GM19438 (cell line): ENCODE results near the gene MGAT4C.

Experiments used
- ATAC-seq: cut with Tn5 transposase; IDR thresholded peaks from one replicate; pipeline ENCODE4 v1.9.1; 2021; ENCODE audit warnings: low read depth; ENCODE audit not compliant: unreplicated experiment

Gene MGAT4C

GRCh38 chr12:85993746-85994145, 262.4 kb downstream of the MGAT4C start:
- no peak for ATAC-seq

DNA sequence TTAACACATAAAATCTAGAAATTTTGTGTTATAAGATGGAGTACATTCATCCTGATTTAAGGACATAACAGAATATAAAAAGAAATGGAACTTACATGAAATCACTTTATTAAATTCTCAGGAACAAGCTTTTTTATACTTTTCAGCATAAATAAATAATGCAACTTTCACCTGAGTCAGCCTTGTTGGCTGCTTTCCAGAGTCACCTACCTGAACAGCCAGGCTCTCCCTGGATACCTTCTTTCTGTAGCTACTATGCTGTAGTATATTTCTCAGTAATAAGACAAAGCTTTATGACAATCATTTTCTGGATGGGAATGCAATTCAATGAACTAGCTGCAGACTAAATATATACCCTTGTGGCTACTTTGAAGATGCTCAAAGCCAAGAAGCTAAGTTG, 270.2 kb downstream of the MGAT4C start:
- ATAC-seq = no peak

GRCh38 chr12:85983601-85984000, 272.6 kb downstream of the MGAT4C start:
- ATAC-seq = no peak

GRCh38 chr12:85979641-85980040, 276.6 kb downstream of the MGAT4C start:
- ATAC-seq = no peak

DNA sequence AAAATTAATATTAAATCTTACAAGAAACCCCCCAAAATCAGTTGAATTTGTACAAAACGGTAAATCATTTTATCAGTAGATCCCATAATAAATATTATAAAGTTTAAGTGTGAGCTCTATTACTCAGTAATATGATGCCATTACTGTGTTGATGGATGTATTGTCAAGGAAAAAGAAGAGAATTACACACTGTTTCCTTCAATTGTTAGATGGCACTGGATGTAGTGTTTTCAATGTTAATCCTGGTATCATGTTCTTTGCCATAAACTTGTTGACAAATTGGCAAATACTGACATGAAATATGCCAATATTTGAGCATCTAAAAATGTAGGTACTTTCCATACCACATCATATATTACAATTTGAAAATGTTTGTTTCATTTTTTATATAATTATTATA, 280.5 kb downstream of the MGAT4C start:
- ATAC-seq = no peak

DNA sequence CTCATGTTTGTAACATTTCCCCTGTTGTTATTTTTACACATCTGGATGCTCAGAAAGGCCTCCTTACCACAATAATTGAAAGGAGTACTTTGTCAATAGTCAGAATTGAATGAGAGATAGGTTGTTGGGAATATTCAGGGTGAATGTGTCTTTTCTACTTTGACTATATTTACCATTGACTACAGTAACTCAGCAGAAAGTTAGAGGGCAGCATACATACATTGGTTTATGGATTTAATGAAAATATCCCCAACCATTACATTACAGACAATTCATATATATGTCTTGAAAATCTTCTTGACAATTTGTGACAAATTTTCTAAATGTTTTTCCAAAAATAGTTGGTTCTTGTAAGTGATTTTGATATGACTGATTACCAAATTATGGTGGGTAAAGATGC, 284.4 kb downstream of the MGAT4C start:
- ATAC-seq = no peak

DNA sequence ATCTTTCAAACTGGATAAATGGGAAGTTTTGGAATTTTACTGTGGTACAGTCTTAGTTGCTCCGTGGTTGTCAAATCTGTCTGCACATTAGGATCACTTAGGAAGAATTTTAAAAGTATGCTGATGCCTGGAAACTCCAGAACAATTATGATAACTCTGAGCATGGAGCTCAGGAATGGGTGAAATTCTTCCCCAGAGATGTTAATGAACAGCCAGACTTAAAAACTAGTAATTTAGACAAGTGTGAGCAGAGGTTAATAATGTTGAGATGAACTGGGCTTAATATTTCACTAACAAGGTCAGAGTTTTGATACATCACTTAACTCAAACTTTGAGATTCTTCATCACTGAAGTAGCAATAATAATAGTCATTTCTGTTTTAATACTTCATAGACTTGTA, 287.6 kb downstream of the MGAT4C start:
- ATAC-seq = no peak

DNA sequence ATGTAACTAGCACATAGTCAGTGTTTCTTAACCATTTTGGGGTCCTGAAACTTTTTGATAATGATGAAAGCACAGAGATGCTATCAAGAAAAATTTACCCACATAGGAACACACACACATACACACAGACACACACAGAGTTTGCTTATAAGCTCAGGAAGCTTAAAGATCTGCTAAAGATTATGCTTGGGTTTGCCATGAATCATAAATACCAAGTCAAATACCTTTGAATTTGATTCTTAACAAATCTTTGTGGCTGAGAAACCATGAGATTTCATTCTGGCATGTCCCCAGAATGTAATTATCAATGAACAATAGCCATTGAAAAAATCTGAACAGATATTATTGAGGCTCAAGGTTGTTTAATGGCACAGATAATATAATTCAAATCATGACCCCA, 292.9 kb downstream of the MGAT4C start:
- ATAC-seq = no peak

GRCh38 chr12:85956081-85956480, 300.1 kb downstream of the MGAT4C start:
- no peak for ATAC-seq

- no peak for ATAC-seq
Measured at GRCh38 chr12:85955127-85955526, 301.1 kb downstream of the MGAT4C start.

DNA sequence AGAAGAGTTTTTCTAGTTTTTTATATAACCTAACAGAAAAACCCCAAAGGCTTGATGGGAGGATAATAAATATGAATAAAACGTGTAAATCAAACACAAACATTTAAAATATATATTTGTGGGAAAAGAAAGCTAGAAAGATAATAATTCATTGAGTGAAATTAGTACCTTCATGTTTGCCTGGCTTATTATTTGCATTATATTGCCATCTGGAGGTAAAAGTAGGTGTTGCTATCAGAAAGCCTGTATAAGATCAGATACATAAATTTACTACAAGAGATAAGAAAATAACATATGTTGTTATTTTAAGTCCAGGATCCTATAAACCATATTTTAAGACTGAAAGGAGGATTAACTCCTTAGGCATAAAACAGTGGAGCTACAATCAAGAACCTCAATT, 304.4 kb downstream of the MGAT4C start:
- no peak for ATAC-seq

DNA sequence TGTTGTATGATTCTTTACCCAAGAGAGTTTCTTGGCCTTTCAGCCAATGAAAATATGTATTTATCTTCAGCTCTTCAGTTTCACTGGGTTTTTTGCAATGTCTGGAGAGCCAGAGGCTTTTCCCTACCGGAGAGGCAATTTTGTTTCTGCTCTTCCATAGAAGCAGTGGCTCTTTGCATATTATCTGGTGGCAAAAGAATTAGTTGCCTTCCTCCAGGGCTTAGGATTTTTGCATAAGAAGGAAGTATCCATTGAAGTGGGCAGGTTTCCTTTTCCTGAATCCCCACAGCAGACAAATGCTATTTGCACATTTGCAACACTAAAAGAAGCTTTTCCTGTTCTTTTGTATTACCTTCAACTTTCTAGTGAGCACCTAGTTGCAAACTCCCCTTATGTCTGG, 306.9 kb downstream of the MGAT4C start:
- no peak for ATAC-seq

DNA sequence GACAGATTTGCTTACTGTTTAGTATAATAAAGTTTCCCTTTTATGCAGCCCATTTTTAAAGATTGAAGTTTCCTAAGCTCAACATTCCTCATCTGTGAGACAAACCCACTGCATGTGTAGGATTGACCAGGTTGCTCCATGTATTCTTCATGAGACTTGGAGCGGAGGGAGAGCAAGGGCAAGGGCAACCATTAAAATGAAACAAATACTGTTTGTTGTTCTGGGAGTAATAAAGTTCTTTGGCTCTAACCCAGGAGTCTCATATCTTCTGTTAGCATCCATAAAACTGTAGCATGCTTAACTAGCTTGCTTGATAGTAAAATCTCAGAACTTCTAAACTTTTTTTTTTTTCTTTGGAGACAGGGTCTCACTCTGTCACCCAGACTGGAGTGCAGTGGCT, 307.9 kb downstream of the MGAT4C start:
- no peak for ATAC-seq

GRCh38 chr12:85947286-85947685, 308.9 kb downstream of the MGAT4C start:
- no peak for ATAC-seq

DNA sequence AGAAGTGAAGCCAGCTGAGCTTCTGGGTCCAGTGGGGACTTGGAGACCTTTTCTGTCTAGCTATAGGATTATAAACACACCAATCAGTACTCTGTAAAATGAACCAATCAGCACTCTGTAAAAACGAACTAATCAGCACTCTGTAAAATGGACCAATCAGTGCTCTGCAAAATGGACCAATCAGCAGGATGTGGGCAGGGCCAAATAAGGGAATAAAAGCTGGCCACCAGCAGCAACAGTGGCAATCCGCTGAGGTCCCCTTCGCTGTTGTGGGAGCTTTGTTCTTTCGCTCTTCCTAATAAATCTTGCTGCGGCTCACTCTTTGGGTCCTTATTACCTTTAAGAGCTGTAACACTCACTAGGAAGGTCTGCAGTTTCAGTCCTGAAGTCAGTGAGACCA, 309.8 kb downstream of the MGAT4C start:
- ATAC-seq = no peak

GRCh38 chr12:85927166-85927565, 329.0 kb downstream of the MGAT4C start:
- no peak for ATAC-seq

- no peak for ATAC-seq
Measured at GRCh38 chr12:85923767-85924331, 332.3 kb downstream of the MGAT4C start.

DNA sequence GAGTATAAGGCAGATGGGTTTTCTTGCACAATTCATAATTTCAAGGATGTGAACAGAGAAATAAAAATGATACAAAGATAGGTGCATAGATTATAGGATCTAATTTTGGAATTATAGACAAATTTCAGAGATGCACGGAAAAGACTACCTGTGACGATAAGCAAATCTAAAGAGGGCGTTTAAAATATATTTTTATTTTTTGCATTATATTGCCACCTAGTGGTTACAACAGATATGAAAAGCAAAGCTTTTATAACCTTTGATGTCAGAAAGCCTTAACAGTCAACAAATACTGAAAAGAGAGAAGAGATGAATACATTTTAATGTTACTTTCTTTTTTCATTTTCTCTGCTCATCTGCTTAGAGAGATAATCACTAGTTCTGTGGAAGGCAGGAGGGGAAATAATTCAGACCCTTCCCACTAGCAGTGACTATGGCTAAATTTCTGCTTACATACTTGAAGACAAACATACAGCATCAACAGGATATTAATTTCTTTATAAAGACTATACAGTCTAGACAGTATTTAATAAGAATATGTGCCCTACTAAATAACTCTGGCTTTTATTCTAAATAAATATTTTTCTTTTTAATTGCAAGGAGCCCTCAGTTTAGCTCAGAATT, 335.8 kb downstream of the MGAT4C start:
- ATAC-seq = no peak
